ENCODE measurements around the gene MIF4GD.

The MIF4GD gene, protein sequence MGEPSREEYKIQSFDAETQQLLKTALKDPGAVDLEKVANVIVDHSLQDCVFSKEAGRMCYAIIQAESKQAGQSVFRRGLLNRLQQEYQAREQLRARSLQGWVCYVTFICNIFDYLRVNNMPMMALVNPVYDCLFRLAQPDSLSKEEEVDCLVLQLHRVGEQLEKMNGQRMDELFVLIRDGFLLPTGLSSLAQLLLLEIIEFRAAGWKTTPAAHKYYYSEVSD

DNA sequence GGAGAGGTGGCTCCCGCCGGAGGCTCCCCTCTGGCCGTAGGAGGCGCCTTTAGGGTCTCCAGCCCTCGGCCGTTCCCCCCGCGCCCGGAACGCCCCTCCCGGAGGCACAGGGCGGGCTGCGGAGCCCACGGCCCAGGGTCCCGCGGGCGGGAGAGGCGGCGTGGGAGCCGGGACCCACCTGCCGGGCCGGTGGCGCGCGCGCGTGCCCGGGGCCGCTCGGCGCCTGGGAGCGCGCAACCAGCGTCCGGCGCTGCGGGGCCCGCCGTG is at the start of gene MIF4GD:
Gene MIF4GD, minus strand, starts transcription at position 266 of the 267 bp plus-strand sequence. CDS start 1,036 bp downstream, outside the sequence.
- no peaks in the 10 kb centered on the region for H3K9me3 Mint-ChIP-seq
- H3K27ac Mint-ChIP-seq = no peak within 1 kb of the TSS
- H3K4me1 Mint-ChIP-seq = peaks cover 24% of the 10 kb centered on the region
- H3K4me3 Mint-ChIP-seq = peak within 1 kb of the TSS; percentile 84
- TF ChIP-seq, protein P1, sequence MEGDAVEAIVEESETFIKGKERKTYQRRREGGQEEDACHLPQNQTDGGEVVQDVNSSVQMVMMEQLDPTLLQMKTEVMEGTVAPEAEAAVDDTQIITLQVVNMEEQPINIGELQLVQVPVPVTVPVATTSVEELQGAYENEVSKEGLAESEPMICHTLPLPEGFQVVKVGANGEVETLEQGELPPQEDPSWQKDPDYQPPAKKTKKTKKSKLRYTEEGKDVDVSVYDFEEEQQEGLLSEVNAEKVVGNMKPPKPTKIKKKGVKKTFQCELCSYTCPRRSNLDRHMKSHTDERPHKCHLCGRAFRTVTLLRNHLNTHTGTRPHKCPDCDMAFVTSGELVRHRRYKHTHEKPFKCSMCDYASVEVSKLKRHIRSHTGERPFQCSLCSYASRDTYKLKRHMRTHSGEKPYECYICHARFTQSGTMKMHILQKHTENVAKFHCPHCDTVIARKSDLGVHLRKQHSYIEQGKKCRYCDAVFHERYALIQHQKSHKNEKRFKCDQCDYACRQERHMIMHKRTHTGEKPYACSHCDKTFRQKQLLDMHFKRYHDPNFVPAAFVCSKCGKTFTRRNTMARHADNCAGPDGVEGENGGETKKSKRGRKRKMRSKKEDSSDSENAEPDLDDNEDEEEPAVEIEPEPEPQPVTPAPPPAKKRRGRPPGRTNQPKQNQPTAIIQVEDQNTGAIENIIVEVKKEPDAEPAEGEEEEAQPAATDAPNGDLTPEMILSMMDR (IDR thresholded peaks at IDR 0.05) = no peak
- peaks cover 16% of the 10 kb centered on the region for H3K36me3 Mint-ChIP-seq (ENCODE audit: low read depth)
- H3K27me3 Mint-ChIP-seq (ENCODE audit: low read depth, poor library complexity) = peaks cover 5% of the 10 kb centered on the region
- DNase-seq = no peak

DNA sequence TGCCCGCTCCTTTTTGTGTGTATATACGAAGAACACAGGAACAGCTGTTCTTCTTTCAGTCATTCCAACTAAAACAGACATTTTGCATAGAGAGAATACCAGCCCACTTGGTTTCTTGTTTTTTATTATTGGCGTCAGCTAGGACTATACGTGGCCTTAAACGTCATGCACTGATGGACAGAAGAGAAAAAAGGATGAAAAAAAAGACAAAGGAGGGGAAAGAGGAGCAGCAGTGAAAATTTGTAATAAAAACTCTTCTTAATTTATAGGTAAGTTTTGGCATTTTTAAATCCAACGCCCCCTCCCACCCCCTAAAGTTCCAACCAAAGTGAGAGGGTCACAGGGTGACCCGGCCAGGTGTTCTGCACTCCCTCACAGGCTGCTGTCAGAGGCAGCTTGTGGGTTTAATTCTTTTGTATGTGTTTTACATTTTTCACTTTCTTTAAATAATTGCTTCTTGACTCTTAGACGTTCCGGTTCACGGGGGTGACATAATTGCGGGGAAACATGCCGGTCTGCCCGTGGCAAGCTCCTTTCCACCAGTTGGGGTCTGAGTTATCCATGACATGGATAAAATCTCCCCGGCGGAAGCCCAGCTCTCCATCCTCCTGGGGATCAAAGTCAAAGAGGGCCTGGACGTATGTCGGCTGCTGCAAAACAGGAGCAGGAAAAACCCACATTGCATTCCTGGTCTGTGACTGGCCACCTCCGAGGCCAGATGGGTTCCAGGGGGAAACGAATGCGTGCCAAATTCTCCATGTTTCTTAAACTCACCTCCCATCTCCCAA is 49.1 kb upstream of the MIF4GD start:
- DNase-seq = no peak
- Mint-ChIP-seq H3K4me1 (peaks cover 15% of the 10 kb centered on the region), H3K4me3 (no peak overlapping the region), H3K36me3 (ENCODE audit: low read depth) (peaks cover 38% of the 10 kb centered on the region), H3K9me3 (no peaks in the 10 kb centered on the region), H3K27me3 (ENCODE audit: low read depth, poor library complexity) (no peaks in the 10 kb centered on the region), H3K27ac (peak overlapping the region; percentile 79)
- TF ChIP-seq, protein P1 (IDR thresholded peaks at IDR 0.05) = no peak

DNA sequence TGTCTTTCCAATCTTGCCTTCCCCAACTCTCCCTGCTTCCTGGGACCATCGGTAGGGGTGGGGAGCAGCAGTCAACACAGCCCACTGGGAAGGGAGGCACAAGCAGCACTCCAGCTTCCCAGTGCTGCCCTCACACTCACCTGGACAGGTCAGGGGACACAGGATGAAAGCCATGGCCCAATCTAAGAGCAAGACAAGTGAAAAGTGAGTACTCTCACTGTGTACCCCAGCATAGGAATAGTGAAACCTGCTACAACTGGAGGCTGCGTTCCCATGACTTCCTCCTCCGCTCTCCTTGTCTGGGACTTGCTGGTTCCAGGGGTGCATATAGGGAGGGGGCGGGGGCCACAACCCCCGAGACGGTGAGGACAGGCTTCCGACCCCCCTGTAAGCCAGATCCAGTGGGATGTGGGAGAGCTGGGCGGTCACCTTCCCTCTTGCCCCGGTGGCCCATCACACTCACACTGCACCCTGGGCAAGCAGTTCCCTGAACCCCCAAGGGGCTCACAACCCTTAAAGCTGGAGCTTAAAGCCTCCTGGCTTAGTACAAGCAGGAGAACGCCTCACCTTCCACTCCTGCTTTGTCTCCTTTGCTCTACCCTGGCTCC is 47.7 kb upstream of the MIF4GD start:
- H3K27me3 Mint-ChIP-seq (ENCODE audit: low read depth, poor library complexity) = no peaks in the 10 kb centered on the region
- no peak overlapping the region for H3K4me3 Mint-ChIP-seq
- H3K4me1 Mint-ChIP-seq = peaks cover 15% of the 10 kb centered on the region
- TF ChIP-seq, protein P1 (IDR thresholded peaks at IDR 0.05) = no peak
- H3K9me3 Mint-ChIP-seq = no peaks in the 10 kb centered on the region
- DNase-seq = no peak
- H3K27ac Mint-ChIP-seq = peak overlapping the region; percentile 74
- H3K36me3 Mint-ChIP-seq (ENCODE audit: low read depth) = peaks cover 31% of the 10 kb centered on the region

DNA sequence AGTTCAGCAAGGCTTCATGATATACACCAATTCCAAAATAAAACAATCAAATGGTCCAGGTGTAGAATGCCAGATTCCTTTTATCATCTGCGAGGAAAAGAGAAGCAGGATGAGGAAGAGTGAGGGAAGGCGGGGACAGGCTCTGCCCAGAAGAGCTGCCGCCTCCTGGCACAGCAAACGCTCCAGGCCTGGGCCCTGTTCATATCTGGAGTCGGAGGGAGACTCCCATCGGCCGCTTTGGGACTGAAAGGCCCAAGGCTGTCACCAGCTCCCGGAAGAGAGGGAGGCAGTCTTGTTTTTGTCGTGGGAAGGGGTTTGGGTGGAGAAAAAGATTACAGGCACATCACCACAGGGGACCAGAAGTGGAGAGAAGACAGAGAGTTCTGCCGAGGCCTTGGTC is 47.2 kb upstream of the MIF4GD start:
- no peaks in the 10 kb centered on the region for H3K9me3 Mint-ChIP-seq
- H3K36me3 Mint-ChIP-seq (ENCODE audit: low read depth) = peaks cover 29% of the 10 kb centered on the region
- peaks cover 9% of the 10 kb centered on the region for H3K4me1 Mint-ChIP-seq
- TF ChIP-seq, protein P1 (IDR thresholded peaks at IDR 0.05) = no peak
- no peaks in the 10 kb centered on the region for H3K27me3 Mint-ChIP-seq (ENCODE audit: low read depth, poor library complexity)
- no peak overlapping the region for H3K4me3 Mint-ChIP-seq
- no peak for DNase-seq
- peak overlapping the region; percentile 74 for H3K27ac Mint-ChIP-seq

DNA sequence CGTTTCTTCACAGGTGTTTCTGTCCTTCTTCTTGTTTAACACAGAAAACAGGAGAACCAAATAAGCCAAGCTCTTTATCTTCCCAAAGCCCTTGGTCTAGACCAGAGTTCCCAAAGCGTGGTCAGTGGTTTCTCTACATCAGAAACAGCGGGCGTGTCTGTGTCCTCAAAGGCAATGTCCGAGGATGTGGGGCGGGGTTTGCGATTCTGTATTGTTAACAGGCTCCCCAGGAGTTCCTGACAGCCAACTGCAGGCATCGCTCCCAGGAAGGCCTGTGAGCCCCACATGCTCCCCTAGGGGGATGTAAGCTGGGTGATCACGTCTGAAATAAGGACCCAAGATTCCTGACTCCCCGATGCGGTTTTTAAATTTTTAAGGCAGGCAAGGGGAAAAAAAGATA is 46.6 kb upstream of the MIF4GD start:
- TF ChIP-seq, protein P1 (IDR thresholded peaks at IDR 0.05) = no peak
- no peaks in the 10 kb centered on the region for H3K9me3 Mint-ChIP-seq
- H3K27ac Mint-ChIP-seq = peak overlapping the region; percentile 32
- no peak overlapping the region for H3K4me3 Mint-ChIP-seq
- H3K4me1 Mint-ChIP-seq = peaks cover 7% of the 10 kb centered on the region
- peaks cover 26% of the 10 kb centered on the region for H3K36me3 Mint-ChIP-seq (ENCODE audit: low read depth)
- H3K27me3 Mint-ChIP-seq (ENCODE audit: low read depth, poor library complexity) = no peaks in the 10 kb centered on the region
- peak; percentile 8 for DNase-seq
